GM21786 (cell line): ENCODE data around the gene ABHD6.
A peak's percentile ranks its signal among the peaks of the same experiment; 100 is the strongest.
"Not testable (repeated sequence)": the region's sequence is repeated elsewhere in the genome, so short reads cannot be mapped to it uniquely, and the experiment has no call there.

Experiments used
- ATAC-seq: cut with Tn5 transposase; IDR thresholded peaks from one replicate; pipeline ENCODE4 v1.9.1; 2021; ENCODE audit not compliant: unreplicated experiment

ABHD6 gene

GRCh38 chr3:58321791-58322190, 84.2 kb downstream of the ABHD6 start:
- no peak for ATAC-seq

GRCh38 chr3:58322793-58323192, 85.2 kb downstream of the ABHD6 start:
- ATAC-seq = no peak

- ATAC-seq = no peak
Observed at GRCh38 chr3:58323529-58324390, 86.2 kb downstream of the ABHD6 start.

GRCh38 chr3:58324391-58325390, 87.1 kb downstream of the ABHD6 start:
- no peak for ATAC-seq

GRCh38 chr3:58325525-58325992, 88.0 kb downstream of the ABHD6 start:
- ATAC-seq = no peak

- no peak for ATAC-seq
Observed at GRCh38 chr3:58326267-58326900, 88.8 kb downstream of the ABHD6 start.

GRCh38 chr3:58329150-58329921, 91.7 kb downstream of the ABHD6 start:
- ATAC-seq = no peak

GRCh38 chr3:58329922-58330413, 92.4 kb downstream of the ABHD6 start:
- ATAC-seq = no peak

- no peak for ATAC-seq
Observed at GRCh38 chr3:58331593-58332152, 94.1 kb downstream of the ABHD6 start.

- peak; percentile 76 for ATAC-seq
Observed at GRCh38 chr3:58332575-58333188, 95.1 kb downstream of the ABHD6 start, which contains the start of gene PXK. Gene PXK (plus strand): TSS chr3:58332892. CDS start chr3:58332989, 97 bp downstream.

- ATAC-seq = peak; percentile 32
Observed at GRCh38 chr3:58333206-58334012, 95.8 kb downstream of the ABHD6 start.

- no peak for ATAC-seq
Observed at GRCh38 chr3:58334013-58334321, 96.4 kb downstream of the ABHD6 start.

GRCh38 chr3:58334506-58334884, 96.9 kb downstream of the ABHD6 start:
- no peak for ATAC-seq

GRCh38 chr3:58335652-58335947, 98.0 kb downstream of the ABHD6 start:
- ATAC-seq = no peak

- ATAC-seq = no peak
Observed at GRCh38 chr3:58336135-58336882, 98.7 kb downstream of the ABHD6 start.

- ATAC-seq = no peak
Observed at GRCh38 chr3:58337190-58337589, 99.6 kb downstream of the ABHD6 start.

GRCh38 chr3:58339146-58339545, 101.6 kb downstream of the ABHD6 start:
- ATAC-seq = not testable (repeated sequence)

GRCh38 chr3:58340594-58341244, 103.1 kb downstream of the ABHD6 start:
- no peak for ATAC-seq
